ENCODE data around the gene SLC4A1. TPM values are rescaled to one million over a fixed set of nuclear protein-coding genes. Genes with fewer than 3 reads are reported as not detected.

Gene SLC4A1
- total RNA-seq, 2 experiments from 2014 or later: not detected

GRCh38 chr17:44200478-44201155, 67.3 kb downstream of the SLC4A1 start:
- Mint-ChIP-seq H3K27ac (peak overlapping the region; percentile 94), H3K36me3 (ENCODE audit: low read depth) (peaks cover 12% of the 10 kb centered on the region), H3K4me1 (peaks cover 39% of the 10 kb centered on the region), H3K27me3 (no peaks in the 10 kb centered on the region), H3K9me3 (ENCODE audit: low read depth) (no peaks in the 10 kb centered on the region), H3K4me3 (peak overlapping the region; percentile 88)
- intact Hi-C loops (cut with DNase I, micrococcal nuclease): loop anchor here (1.0 to 10.0 kb wide), 13 partner anchors 10 to 1030 kb away; partner anchors contain the start of genes GPATCH8 (in 2 of the 2), DCAKD (in 1 of the 2), G6PC3 (in 1 of the 2) and GRN (in 1 of the 2)
- ChIA-PET POLR2A (interaction anchor here (1.1 kb wide), 1 partner anchor 9 kb away, joined by 5 read pairs; no protein-coding TSS in a partner anchor), CTCF (interaction anchor here (1.5 to 2.9 kb wide), 3 partner anchors 9 to 153 kb away, joined by 3 to 21 read pairs (median 7); partner anchors contain the start of gene TMUB2)
- no peak for DNase-seq
- no peak for ATAC-seq

- DNase-seq (peak; percentile 100), ATAC-seq (peak; percentile 84)
- Mint-ChIP-seq H3K27me3 (no peaks in the 10 kb centered on the region), H3K36me3 (ENCODE audit: low read depth) (peaks cover 12% of the 10 kb centered on the region), H3K27ac (peak within 1 kb of the TSS; percentile 94), H3K4me3 (peak within 1 kb of the TSS; percentile 88), H3K9me3 (ENCODE audit: low read depth) (no peaks in the 10 kb centered on the region), H3K4me1 (peaks cover 38% of the 10 kb centered on the region)
- intact Hi-C loops (cut with DNase I, micrococcal nuclease): loop anchor here (1.0 to 10.0 kb wide), 13 partner anchors 10 to 1029 kb away; partner anchors contain the start of genes GPATCH8 (in 2 of the 2), TMUB2 (in 2 of the 2), DCAKD (in 1 of the 2) and G6PC3 (in 1 of the 2)
- ChIA-PET CTCF (interaction anchor here (2.9 kb wide), 1 partner anchor 10 kb away, joined by 21 read pairs; no protein-coding TSS in a partner anchor), POLR2A (interaction anchor here (0.6 kb wide), 1 partner anchor 22 kb away, joined by 3 read pairs; no protein-coding TSS in a partner anchor)
These were observed 68.1 kb downstream of the SLC4A1 start, which contains the start of gene ATXN7L3 for GRCh38 chr17:44199553-44200477. TSS of gene ATXN7L3 (minus strand) at chr17:44199884. CDS start at chr17:44198070, 1,814 bp downstream.

- ATAC-seq (peak; percentile 15), DNase-seq (peak; percentile 77)
- ChIA-PET POLR2A (interaction anchor here (0.9 to 1.4 kb wide), 2 partner anchors 10 to 13 kb away, joined by 3 to 4 read pairs; partner anchors contain the start of gene TMUB2), CTCF (interaction anchor here (0.6 to 1.7 kb wide), 3 partner anchors 10 to 99 kb away, joined by 3 to 8 read pairs (median 6); partner anchors contain the start of gene TMUB2)
- Mint-ChIP-seq H3K4me3 (peak overlapping the region; percentile 83), H3K4me1 (peaks cover 32% of the 10 kb centered on the region), H3K9me3 (ENCODE audit: low read depth) (no peaks in the 10 kb centered on the region), H3K27ac (peak overlapping the region; percentile 83), H3K27me3 (no peaks in the 10 kb centered on the region), H3K36me3 (ENCODE audit: low read depth) (peaks cover 17% of the 10 kb centered on the region)
- intact Hi-C loops (cut with DNase I, micrococcal nuclease): loop anchor here in 1 of 2 experiments (1.0 kb wide), 1 partner anchor 13 kb away; the partner anchor contains the start of gene TMUB2
These were observed 69.0 kb downstream of the SLC4A1 start for GRCh38 chr17:44198721-44199552.

Small RNA genes within 50 kb of the gene (microRNA-seq; reads per million reads assigned to microRNA genes)
- gene MIR6782 (ENCODE audit: borderline replicate concordance): 1.1 reads per million

Other genes with a start within 250 kb of the SLC4A1 start
- 100 to 1,000 TPM in 1 of 2 experiments, 10 to 100 TPM in 1; 93.1 to 102 TPM for gene LSM12, start 201.5 kb downstream of the SLC4A1 start, total RNA-seq
- gene G6PC3, start 197.4 kb downstream of the SLC4A1 start, total RNA-seq: 10 to 100 TPM; 21.3 to 22.0 TPM
- gene HDAC5, start 144.5 kb downstream of the SLC4A1 start, total RNA-seq: 10 to 100 TPM; 16.5 to 22.0 TPM
- gene HROB, start 126.2 kb downstream of the SLC4A1 start, total RNA-seq: 10 to 100 TPM; 17.1 to 23.3 TPM
- gene ASB16, start 97.4 kb downstream of the SLC4A1 start, total RNA-seq: under 1 TPM; 0.14 TPM
- gene TMUB2, start 81.2 kb downstream of the SLC4A1 start, total RNA-seq: 10 to 100 TPM; 19.8 to 20.3 TPM
- gene ATXN7L3, start 68.3 kb downstream of the SLC4A1 start, total RNA-seq: 10 to 100 TPM; 66.3 to 70.6 TPM
- gene UBTF, start 48.5 kb downstream of the SLC4A1 start, total RNA-seq: 100 to 1,000 TPM; 127 to 162 TPM
- under 1 TPM in 1 of 2 experiments, not detected in 1; 0.11 TPM for gene RUNDC3A, start 40.5 kb upstream of the SLC4A1 start, total RNA-seq
- gene SLC25A39, start 56.7 kb upstream of the SLC4A1 start, total RNA-seq: 100 to 1,000 TPM; 127 to 129 TPM
- 10 to 100 TPM; 35.4 to 68.0 TPM for gene GRN, start 77.2 kb upstream of the SLC4A1 start, total RNA-seq
- gene FAM171A2, start 95.7 kb upstream of the SLC4A1 start, total RNA-seq: under 1 TPM; 0.18 to 0.32 TPM
- 1 to 10 TPM; 1.6 to 1.7 TPM for gene ITGA2B, start 121.5 kb upstream of the SLC4A1 start, total RNA-seq
- 10 to 100 TPM; 39.6 to 43.2 TPM for gene GPATCH8, start 235.3 kb upstream of the SLC4A1 start, total RNA-seq

Data from activated CD4-positive, alpha-beta T cell treated with anti-CD3 and anti-CD28 coated beads for 36 hours (primary cell).